Ascending aorta (tissue), 2 donors: Measurements from ENCODE around the gene ATF7. TPM values are rescaled to one million over a fixed set of nuclear protein-coding genes. Genes with fewer than 3 reads are reported as not detected.

Experiments
- DNase-seq, 2 donors: peaks; one replicate each; pipeline ENCODE4 v3.0.0-alpha.2; 2019; ENCODE audit warnings: low spot score in 2 of 2
- H3K27ac ChIP-seq, 2 donors: fragments of 200-600 bp; sonication (generic); one replicate each; pipeline ENCODE4 v1.5.1; 2016 to 2017; ENCODE audit warnings: mild to moderate bottlenecking in 1 of 2
- H3K27me3 ChIP-seq: fragments of 200-600 bp; sonication (generic); one replicate; pipeline ENCODE4 v1.5.1; 2017
- H3K36me3 ChIP-seq, 2 donors: fragments of 200-600 bp; sonication (generic); one replicate each; pipeline ENCODE4 v1.5.1; 2016
- H3K4me1 ChIP-seq, 2 donors: fragments of 200-600 bp; sonication (generic); one replicate each; pipeline ENCODE4 v1.5.1; 2016 to 2017; ENCODE audit warnings: mild to moderate bottlenecking in 1 of 2
- H3K4me3 ChIP-seq, 2 donors: fragments of 200-600 bp; sonication (generic); one replicate each; pipeline ENCODE4 v1.5.1; 2016 to 2017; ENCODE audit warnings: mild to moderate bottlenecking in 1 of 2
- H3K9me3 ChIP-seq, 2 donors: fragments of 200-600 bp; sonication (generic); one replicate each; pipeline ENCODE4 v1.5.1; 2016
- intact Hi-C: fragments of 100-400 bp; cut with DNase I; formaldehyde crosslinking; loops from one replicate; pipeline ENCODE4 v1.15.1; 2023
- total RNA-seq: library from RNA; depleted of rRNA; stranded (reverse); fragments of >200 nt; gene quantifications from one replicate; pipeline ENCODE4 v1.1.0, GENCODE V29; 2016
- TF ChIP-seq, protein P1 (sequence below), 3 experiments: fragments of 200-600 bp in 2 of 3; fragments of 450-650 bp in 1 of 3; sonication (generic) in 2 of 3; IDR thresholded peaks; one replicate each; pipeline ENCODE4 v1.5.1; 2016 to 2019; ENCODE audit warnings: antibody characterized with exemption in 3 of 3, mild to moderate bottlenecking in 1 of 3, moderate library complexity in 1 of 3

ATF7 gene
- total RNA-seq = 67.6 TPM

DNA sequence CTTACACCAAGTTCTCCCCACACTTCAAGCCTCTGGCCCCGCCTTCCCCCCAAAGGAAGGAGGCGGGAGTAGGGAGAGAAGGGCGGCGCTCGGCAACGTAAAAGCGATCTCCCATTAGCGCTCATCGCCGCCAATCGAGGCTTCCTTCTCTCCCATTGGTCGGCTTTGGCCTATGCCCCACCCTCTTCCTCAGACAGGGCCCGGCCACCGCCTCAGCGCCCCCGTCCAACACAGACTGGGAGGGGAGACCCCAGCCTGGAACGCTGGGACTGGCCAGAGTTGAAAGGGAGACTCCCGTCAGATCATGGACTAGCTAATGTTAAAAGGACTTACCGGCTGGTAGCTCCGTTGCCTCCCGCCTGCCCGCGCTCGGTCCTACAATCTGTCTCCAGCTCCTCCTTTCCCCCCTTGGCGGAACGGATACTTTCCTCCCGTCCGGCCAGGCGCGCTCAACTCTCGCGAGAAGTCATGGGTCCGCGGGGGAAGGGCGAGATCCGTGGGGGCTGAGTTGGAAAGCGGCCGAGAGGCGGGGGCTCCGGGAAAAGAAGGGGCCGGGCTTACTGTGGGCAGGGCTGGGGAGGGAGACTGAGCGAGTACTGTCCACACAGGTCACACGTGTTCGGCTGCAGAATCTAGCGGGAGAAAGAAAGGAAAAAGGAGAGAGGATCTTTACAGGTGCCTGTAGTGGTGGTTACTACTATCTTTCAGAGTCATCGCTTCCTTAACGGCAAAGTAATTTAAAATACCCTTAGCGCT is at the start of gene ATF7:
Gene ATF7, minus strand, starts transcription at position 437 of the 756 bp plus-strand sequence. CDS start 25,382 bp downstream, outside the sequence.
- no peaks in the 10 kb centered on the region for H3K9me3 ChIP-seq
- H3K4me3 ChIP-seq = peak within 1 kb of the TSS; percentile 73 to 74
- TF ChIP-seq, protein P1, sequence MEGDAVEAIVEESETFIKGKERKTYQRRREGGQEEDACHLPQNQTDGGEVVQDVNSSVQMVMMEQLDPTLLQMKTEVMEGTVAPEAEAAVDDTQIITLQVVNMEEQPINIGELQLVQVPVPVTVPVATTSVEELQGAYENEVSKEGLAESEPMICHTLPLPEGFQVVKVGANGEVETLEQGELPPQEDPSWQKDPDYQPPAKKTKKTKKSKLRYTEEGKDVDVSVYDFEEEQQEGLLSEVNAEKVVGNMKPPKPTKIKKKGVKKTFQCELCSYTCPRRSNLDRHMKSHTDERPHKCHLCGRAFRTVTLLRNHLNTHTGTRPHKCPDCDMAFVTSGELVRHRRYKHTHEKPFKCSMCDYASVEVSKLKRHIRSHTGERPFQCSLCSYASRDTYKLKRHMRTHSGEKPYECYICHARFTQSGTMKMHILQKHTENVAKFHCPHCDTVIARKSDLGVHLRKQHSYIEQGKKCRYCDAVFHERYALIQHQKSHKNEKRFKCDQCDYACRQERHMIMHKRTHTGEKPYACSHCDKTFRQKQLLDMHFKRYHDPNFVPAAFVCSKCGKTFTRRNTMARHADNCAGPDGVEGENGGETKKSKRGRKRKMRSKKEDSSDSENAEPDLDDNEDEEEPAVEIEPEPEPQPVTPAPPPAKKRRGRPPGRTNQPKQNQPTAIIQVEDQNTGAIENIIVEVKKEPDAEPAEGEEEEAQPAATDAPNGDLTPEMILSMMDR (IDR thresholded peaks at IDR 0.05) = no peak
- H3K27me3 ChIP-seq = no peaks in the 10 kb centered on the region
- intact Hi-C loops = loop anchor here (1.0 to 5.0 kb wide), 4 partner anchors 33 to 81 kb away; partner anchors contain the start of gene ATP5MC2
- peaks cover 0 to 15% of the 10 kb centered on the region in 2 donors for H3K4me1 ChIP-seq
- H3K27ac ChIP-seq = peak within 1 kb of the TSS; percentile 81 to 93
- no peaks in the 10 kb centered on the region for H3K36me3 ChIP-seq
- DNase-seq = peak; percentile 88 to 98

DNA sequence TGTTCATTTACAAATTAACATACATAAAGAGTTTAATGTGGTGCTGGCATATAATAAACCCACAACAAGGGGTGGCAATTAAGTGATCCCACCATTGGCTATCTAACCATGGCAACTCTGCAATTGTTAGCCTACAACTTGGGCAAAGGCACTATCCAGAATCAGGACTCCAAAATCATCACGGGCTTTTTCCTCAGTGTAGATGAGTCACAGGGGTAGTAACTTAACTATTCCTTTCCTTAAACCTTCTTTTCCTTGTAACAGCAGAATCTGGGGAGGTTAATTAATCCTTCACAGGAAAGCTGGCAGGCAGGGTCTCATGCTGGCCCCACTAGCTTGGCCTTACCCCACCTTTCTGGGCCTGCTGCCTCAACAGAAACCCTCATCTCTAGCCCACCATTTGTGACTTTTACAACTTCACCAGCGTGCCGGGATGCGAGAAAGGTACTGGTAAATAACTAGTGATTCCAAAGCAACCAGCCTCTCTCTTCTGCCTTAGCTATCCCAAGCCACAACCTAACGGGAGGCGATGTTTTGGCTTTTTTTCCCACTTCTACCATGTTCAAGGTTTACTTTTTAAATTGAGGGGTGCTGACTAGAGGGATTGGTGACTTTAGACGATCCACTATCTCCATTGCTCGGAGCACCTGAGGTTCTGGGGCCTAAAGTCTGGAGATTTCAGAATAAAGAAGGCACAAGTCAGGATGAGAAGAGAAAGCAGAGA is 49.0 kb upstream of the ATF7 start:
- DNase-seq = no peak
- intact Hi-C loops = loop anchor here (5.0 kb wide), 1 partner anchor 113 kb away; no protein-coding TSS in a partner anchor
- Histone ChIP-seq H3K27me3 (no peaks in the 10 kb centered on the region), H3K27ac (peak overlapping the region; percentile 86 to 96), H3K9me3 (no peaks in the 10 kb centered on the region), H3K36me3 (peaks cover 19 to 28% of the 10 kb centered on the region in 2 donors), H3K4me1 (peaks cover 7 to 22% of the 10 kb centered on the region in 2 donors), H3K4me3 (peak overlapping the region; percentile 74 to 92)
- TF ChIP-seq, protein P1 (IDR thresholded peaks at IDR 0.05) = no peak

DNA sequence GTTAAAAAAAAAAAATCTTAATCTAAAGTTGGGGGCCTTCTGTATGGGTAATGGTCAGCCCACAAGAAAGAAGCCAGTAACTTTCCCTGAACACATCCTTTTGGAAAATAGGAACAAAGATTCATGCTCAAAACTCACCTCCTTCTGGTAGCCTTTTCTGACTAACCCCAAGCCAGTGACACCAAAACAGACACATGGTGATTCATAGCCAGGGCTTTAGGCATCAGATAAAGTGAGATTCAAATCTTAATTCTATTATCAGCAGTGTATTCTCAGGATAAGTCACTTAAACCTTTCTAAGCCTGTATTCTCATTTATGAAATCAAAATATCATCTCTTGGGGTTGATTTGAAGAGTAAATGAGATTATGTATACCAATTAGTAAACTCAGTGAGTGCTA is 44.8 kb upstream of the ATF7 start:
- Histone ChIP-seq H3K36me3 (peaks cover 58 to 69% of the 10 kb centered on the region in 2 donors), H3K27me3 (no peaks in the 10 kb centered on the region), H3K27ac (no peak overlapping the region), H3K4me1 (peaks cover 6 to 7% of the 10 kb centered on the region in 2 donors), H3K4me3 (no peak overlapping the region), H3K9me3 (no peaks in the 10 kb centered on the region)
- DNase-seq = no peak
- intact Hi-C loops = no loop called here
- TF ChIP-seq, protein P1 (IDR thresholded peaks at IDR 0.05) = no peak

DNA sequence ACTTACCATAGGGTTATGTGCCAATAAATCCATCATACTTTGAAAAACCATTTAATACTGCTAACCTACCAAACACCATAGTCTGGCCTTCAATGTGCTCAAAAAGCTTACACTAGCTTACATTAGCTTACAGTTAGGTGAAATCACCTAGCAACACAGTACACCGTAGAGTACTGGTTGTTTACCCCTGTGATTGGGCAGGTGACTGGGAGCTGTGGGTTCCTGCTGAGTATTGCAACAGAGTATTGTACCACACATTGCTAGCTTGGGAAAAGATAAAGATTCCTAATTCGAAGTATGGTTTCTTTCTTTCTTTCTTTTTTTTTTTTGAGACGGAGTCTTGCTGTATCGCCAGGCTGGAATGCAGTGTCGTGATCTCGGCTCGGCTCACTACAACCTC is 44.1 kb upstream of the ATF7 start:
- Histone ChIP-seq H3K27ac (no peak overlapping the region), H3K27me3 (no peaks in the 10 kb centered on the region), H3K36me3 (peaks cover 64 to 75% of the 10 kb centered on the region in 2 donors), H3K4me1 (peaks cover 6% of the 10 kb centered on the region in 2 donors), H3K4me3 (no peak overlapping the region), H3K9me3 (no peaks in the 10 kb centered on the region)
- intact Hi-C loops = no loop called here
- DNase-seq = no peak
- TF ChIP-seq, protein P1 (IDR thresholded peaks at IDR 0.05) = no peak

DNA sequence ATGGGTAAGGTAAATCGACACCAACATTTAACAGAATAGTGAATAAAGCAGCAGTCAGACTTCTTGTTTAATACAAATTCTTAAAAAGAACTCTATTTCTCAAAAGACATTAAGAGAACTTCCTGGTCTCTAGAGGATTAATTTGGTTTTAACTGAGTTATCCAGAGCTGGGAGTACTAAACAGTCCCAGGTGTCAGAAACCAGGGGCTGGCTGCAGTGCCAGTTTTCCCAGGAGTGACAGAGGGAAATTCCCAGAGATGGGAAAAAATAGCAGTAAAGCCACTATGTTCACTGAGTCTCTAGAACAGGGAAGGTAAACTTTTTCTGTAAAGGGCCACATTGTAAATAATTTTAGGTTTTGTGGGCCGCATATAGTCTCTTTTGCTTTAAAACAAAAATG is 40.9 kb upstream of the ATF7 start:
- intact Hi-C loops = no loop called here
- Histone ChIP-seq H3K27ac (peak overlapping the region in 1 of 2 donors; percentile 62), H3K9me3 (no peaks in the 10 kb centered on the region), H3K27me3 (no peaks in the 10 kb centered on the region), H3K4me1 (no peaks in the 10 kb centered on the region), H3K36me3 (peaks cover 71 to 80% of the 10 kb centered on the region in 2 donors), H3K4me3 (no peak overlapping the region)
- DNase-seq = no peak
- TF ChIP-seq, protein P1 (IDR thresholded peaks at IDR 0.05) = no peak
